H1 (cell line): ENCODE measurements around the gene CD164L2. TPM values are rescaled to one million over a fixed set of nuclear protein-coding genes. Genes with fewer than 3 reads are reported as not detected.

Experiments
- CTCF ChIA-PET: fragments of 300-600 bp; sonication (Branson Sonifier 250); formaldehyde crosslinking; loops from one replicate; lab custom pipeline; 2021; ENCODE audit not compliant: partially characterized antibody; lab: Charles Lee
- POLR2A ChIA-PET: fragments of 300-600 bp; sonication (Branson Sonifier 250); formaldehyde crosslinking; loops from one replicate; lab custom pipeline; 2021; ENCODE audit warnings: inconsistent platforms; ENCODE audit not compliant: partially characterized antibody; lab: Charles Lee
- DNase-seq, 2 experiments: peaks; one replicate each; pipeline versions ENCODE4 v3.0.0 to v3.0.0-alpha.2; 2010 to 2022; ENCODE audit warnings: low spot score in 2 of 2, low read depth in 1 of 2, mixed read lengths in 1 of 2
- FAIRE-seq: peaks from 2 replicates; lab custom pipeline; 2011; peaks lifted over from hg19 to GRCh38; lab: Jason Lieb, UNC
- H2AFZ ChIP-seq: 2 replicates; pipeline ENCODE4 v1.8.1; 2012; ENCODE audit warnings: low read length, inconsistent platforms
- H2AK5ac ChIP-seq: 2 replicates; pipeline ENCODE4 v1.6.1; 2013; ENCODE audit warnings: low read depth, low read length
- H2BK120ac ChIP-seq: replicated peaks from 2 replicates; pipeline ENCODE3; 2013; ENCODE audit warnings: low read depth, low read length, inconsistent platforms
- H2BK12ac ChIP-seq: 2 replicates; pipeline ENCODE4 v1.6.1; 2013; ENCODE audit warnings: low read depth, low read length
- H2BK15ac ChIP-seq: 2 replicates; pipeline ENCODE4 v1.6.1; 2013; ENCODE audit warnings: low read length
- H2BK20ac ChIP-seq: 2 replicates; pipeline ENCODE4 v1.6.1; 2013; ENCODE audit warnings: low read length
- H2BK5ac ChIP-seq: 2 replicates; pipeline ENCODE4 v1.6.1; 2013; ENCODE audit warnings: low read depth, low read length
- H3K14ac ChIP-seq: 2 replicates; pipeline ENCODE4 v1.6.1; 2013; ENCODE audit warnings: inconsistent platforms; ENCODE audit not compliant: insufficient read length
- H3K18ac ChIP-seq: 2 replicates; pipeline ENCODE4 v1.6.1; 2013; ENCODE audit warnings: low read length; ENCODE audit errors: extremely low read depth
- H3K23ac ChIP-seq: 2 replicates; pipeline ENCODE4 v1.6.1; 2013; ENCODE audit warnings: inconsistent platforms; ENCODE audit not compliant: insufficient read length
- H3K23me2 ChIP-seq: 2 replicates; pipeline ENCODE4 v1.6.1; 2013; ENCODE audit warnings: low read depth, low read length
- H3K27ac ChIP-seq: 2 replicates; pipeline ENCODE4 v1.6.1; 2011; ENCODE audit warnings: low read depth, low read length, inconsistent platforms
- H3K27me3 ChIP-seq, 4 experiments: replicated peaks in 1 of 4; 1 replicate in 1 of 4; 2 replicates in 3 of 4; pipeline versions ENCODE4 v1.6.1 to v1.8.1; 2011 to 2013; ENCODE audit warnings: low read length in 3 of 4, mild to moderate bottlenecking in 3 of 4, inconsistent platforms in 2 of 4, mixed read lengths in 2 of 4, moderate library complexity in 1 of 4; ENCODE audit not compliant: control insufficient read depth in 3 of 4, insufficient read depth in 3 of 4; ENCODE audit errors: extremely low read depth in 1 of 4
- H3K36me3 ChIP-seq, 4 experiments: 2 replicates each; pipeline versions ENCODE4 v1.6.1 to v1.8.1; 2011 to 2013; ENCODE audit warnings: mild to moderate bottlenecking in 4 of 4, low read length in 3 of 4, moderate library complexity in 2 of 4, control low read depth in 1 of 4, inconsistent platforms in 1 of 4; ENCODE audit not compliant: insufficient read depth in 4 of 4, control insufficient read depth in 2 of 4
- H3K4ac ChIP-seq: replicated peaks from 2 replicates; pipeline ENCODE3; 2013; ENCODE audit warnings: low read length, low read depth, mixed read lengths, inconsistent platforms; ENCODE audit not compliant: insufficient read length
- H3K4me1 ChIP-seq, 4 experiments: replicated peaks in 1 of 4; 1 replicate in 1 of 4; 2 replicates in 3 of 4; pipeline versions ENCODE4 v1.6.1 to v1.8.1; 2011 to 2013; ENCODE audit warnings: low read length in 3 of 4, inconsistent platforms in 2 of 4, mixed read lengths in 1 of 4; ENCODE audit not compliant: insufficient read depth in 4 of 4, control insufficient read depth in 3 of 4
- H3K4me2 ChIP-seq, 2 experiments: 2 replicates each; pipeline versions ENCODE4 v1.6.1 to v1.8.1; 2011 to 2013; ENCODE audit warnings: low read depth in 2 of 2, low read length in 2 of 2, control low read depth in 1 of 2, inconsistent platforms in 1 of 2, mild to moderate bottlenecking in 1 of 2; ENCODE audit not compliant: insufficient read depth in 1 of 2
- H3K4me3 ChIP-seq, 4 experiments: fragments of 200-600, 300-600 bp in 1 of 4; sonication (generic), shearing (Covaris generic), sonication (Bioruptor Twin) in 1 of 4; 2 replicates each; pipeline versions ENCODE4 v1.5.1 to v1.8.1; 2011 to 2016; ENCODE audit warnings: low read length in 4 of 4, low read depth in 3 of 4, control low read depth in 2 of 4, inconsistent platforms in 2 of 4, mild to moderate bottlenecking in 2 of 4, mixed read lengths in 1 of 4, moderate library complexity in 1 of 4; ENCODE audit not compliant: insufficient read depth in 2 of 4; ENCODE audit errors: extremely low read depth in 1 of 4
- H3K56ac ChIP-seq: replicated peaks from 2 replicates; pipeline ENCODE3; 2013; ENCODE audit warnings: low read depth, mild to moderate bottlenecking, mixed read lengths, low read length, inconsistent platforms; ENCODE audit not compliant: insufficient read length
- H3K79me1 ChIP-seq: 2 replicates; pipeline ENCODE4 v1.6.1; 2013; ENCODE audit warnings: low read depth, low read length, control low read depth
- H3K79me2 ChIP-seq, 2 experiments: 2 replicates each; pipeline versions ENCODE4 v1.6.1 to v1.8.1; 2012 to 2013; ENCODE audit warnings: low read length in 2 of 2, mild to moderate bottlenecking in 2 of 2, inconsistent platforms in 1 of 2; ENCODE audit not compliant: insufficient read depth in 2 of 2, control insufficient read depth in 1 of 2
- H3K9ac ChIP-seq, 4 experiments: replicated peaks in 1 of 4; 1 replicate in 1 of 4; 2 replicates in 3 of 4; pipeline versions ENCODE4 v1.6.1 to v1.8.1; 2011 to 2013; ENCODE audit warnings: low read depth in 3 of 4, low read length in 3 of 4, control low read depth in 2 of 4, mild to moderate bottlenecking in 2 of 4, moderate library complexity in 2 of 4, inconsistent platforms in 1 of 4; ENCODE audit errors: extremely low read depth in 1 of 4
- H3K9me3 ChIP-seq, 2 experiments: 2 replicates each; pipeline versions ENCODE4 v1.6.1 to v1.8.1; 2012 to 2013; ENCODE audit warnings: mild to moderate bottlenecking in 2 of 2, moderate library complexity in 2 of 2, control low read depth in 1 of 2, inconsistent platforms in 1 of 2, low read depth in 1 of 2, low read length in 1 of 2, mixed read lengths in 1 of 2; ENCODE audit not compliant: insufficient read depth in 2 of 2
- H4K20me1 ChIP-seq, 2 experiments: replicated peaks in 1 of 2; 2 replicates each; pipeline versions ENCODE3 to v1.8.1; 2011 to 2013; ENCODE audit warnings: inconsistent platforms in 2 of 2, low read length in 2 of 2, mild to moderate bottlenecking in 1 of 2; ENCODE audit not compliant: insufficient read depth in 2 of 2, control insufficient read depth in 1 of 2
- H4K5ac ChIP-seq: 2 replicates; pipeline ENCODE4 v1.6.1; 2013; ENCODE audit warnings: low read length, low read depth, mixed read lengths, inconsistent platforms; ENCODE audit not compliant: insufficient read length
- H4K8ac ChIP-seq: 2 replicates; pipeline ENCODE4 v1.8.0; 2013; ENCODE audit warnings: mild to moderate bottlenecking, moderate library complexity, low read length, inconsistent platforms; ENCODE audit not compliant: insufficient read depth; ENCODE audit errors: extremely low read depth
- H4K91ac ChIP-seq: replicated peaks from 2 replicates; pipeline ENCODE3; 2013; ENCODE audit warnings: low read length, mixed read lengths, inconsistent platforms; ENCODE audit not compliant: insufficient read length
- SP1 ChIP-seq: IDR thresholded peaks from 2 replicates; pipeline ENCODE4 v1.6.1; 2011; ENCODE audit warnings: low read depth, low read length
- WGBS, 2 experiments: shearing (Covaris generic) in 1 of 2; methylation state at CpG; one replicate each; pipeline versions ENCODE4 v1.1.6 to v1.1.7; 2013 to 2015; ENCODE audit warnings: low lambda C conversion rate in 2 of 2, mixed read lengths in 2 of 2, inconsistent platforms in 1 of 2, low coverage in 1 of 2, missing lambda C conversion rate in 1 of 2; ENCODE audit not compliant: insufficient replicate concordance in 2 of 2, insufficient coverage in 1 of 2, insufficient read length in 1 of 2; ENCODE audit errors: extremely low coverage in 1 of 2, missing lambda C conversion rate in 1 of 2; 5-methylcytosine and 5-hydroxymethylcytosine counted together
- polyA plus RNA-seq, 7 experiments: library from polyadenylated mRNA; depleted of rRNA in 3 of 7; stranded (reverse) in 5 of 7; unstranded in 2 of 7; fragments of >200 nt in 5 of 7; fragments of 200-250 nt in 2 of 7; gene quantifications; 1 replicate in 5 of 7; 2 replicates in 1 of 7; 4 replicates in 1 of 7; pipeline versions ENCODE4 v1.2.1 to v1.2.3, GENCODE V29; 2011 to 2013; ENCODE audit warnings: missing spikeins in 2 of 7, mixed read lengths in 2 of 7
- total RNA-seq: library from RNA; stranded (reverse); fragmentation: NEBNext Ultra II Directional; extraction: Animal tissue kit (Norgen Biotek cat#: 25700); gene quantifications from 2 replicates; pipeline ENCODE4 v1.2.1, GENCODE V29; 2021

CD164L2 gene
- total and polyA plus RNA-seq, 2 of the 8 experiments (the other 6 are each of a cell fraction or from before 2014, with no cell fraction given): 3.3 TPM

DNA sequence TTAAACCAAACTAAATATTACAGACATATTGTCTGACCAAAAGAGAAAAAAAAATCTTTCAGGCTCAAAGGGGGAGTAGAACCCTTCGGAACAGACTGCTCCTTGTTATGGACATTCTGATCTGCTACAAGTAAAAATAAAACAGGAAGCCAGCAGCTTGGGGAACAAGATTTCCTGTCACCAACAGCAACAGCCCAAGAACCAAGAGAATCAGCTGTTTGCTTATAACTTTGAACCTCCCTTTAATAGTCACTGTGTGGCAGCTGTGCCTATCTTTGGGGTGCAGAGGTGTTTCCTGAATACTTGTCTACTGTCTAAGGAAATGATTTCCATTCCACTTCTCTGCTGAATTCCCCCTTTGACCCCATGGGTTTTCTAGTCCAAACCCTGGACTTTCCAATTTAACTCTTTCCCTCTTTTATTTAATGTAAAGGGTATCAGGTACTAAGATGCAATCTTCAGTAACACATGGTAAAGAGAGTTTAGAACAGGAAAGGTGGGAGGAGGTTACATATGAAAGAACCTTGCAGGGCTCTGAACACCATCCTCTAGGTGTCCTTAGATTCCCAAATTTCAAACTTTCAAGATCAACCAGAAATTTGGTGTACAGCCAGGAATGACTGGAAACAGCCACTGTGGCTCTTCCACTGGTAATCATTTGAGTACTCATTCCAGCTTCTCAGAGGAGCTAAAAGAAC, 47.9 kb upstream of the CD164L2 start:
- no peak for TF ChIP-seq SP1
- Histone ChIP-seq H3K18ac (no peak overlapping the region), H2AFZ (no peak overlapping the region), H3K23ac (no peak overlapping the region), H4K5ac (no peak overlapping the region), H3K27ac (peak overlapping the region; percentile 25; the same call in 1 of the 2 replicates), H3K4me2 (no peak overlapping the region), H2BK20ac (peak overlapping the region; percentile 56; the same call in 1 of the 2 replicates), H4K8ac (no peak overlapping the region), H2BK5ac (peak overlapping the region; percentile 82; the same call in 1 of the 2 replicates), H3K14ac (no peak overlapping the region), H3K9ac (no peak overlapping the region), H3K79me1 (peaks cover 9% of the 10 kb centered on the region; the same call in 1 of the 2 replicates), H4K91ac (no peak overlapping the region), H3K4me3 (no peak overlapping the region), H3K23me2 (no peaks in the 10 kb centered on the region), H3K4ac (no peak overlapping the region), H3K36me3 (peaks cover 0 to 10% (median 3%) of the 10 kb centered on the region in 4 experiments; a peak in 2 of 8 replicates), H2BK12ac (no peak overlapping the region; the same call in 1 of the 2 replicates), H3K27me3 (no peaks in the 10 kb centered on the region), H3K79me2 (peaks cover 0 to 50% of the 10 kb centered on the region in 2 experiments; a peak in 2 of 4 replicates), H3K9me3 (no peaks in the 10 kb centered on the region), H4K20me1 (peaks cover 0 to 2% of the 10 kb centered on the region in 2 experiments), H3K56ac (no peak overlapping the region), H2BK15ac (no peak overlapping the region), H2AK5ac (no peak overlapping the region), H2BK120ac (peak overlapping the region; percentile 57), H3K4me1 (peaks cover 14 to 29% (median 22%) of the 10 kb centered on the region in 4 experiments)
- CTCF ChIA-PET: interaction anchor here (1.1 to 37.8 kb wide), 8 partner anchors 9 to 176 kb away, joined by 3 to 863 read pairs (median 10); partner anchors contain the start of gene WASF2
- WGBS, 2 experiments: 69% methylated on average over 1 of the region's 1 CpG; no CpG with 5 or more reads in 1 of the 2 experiments
- POLR2A ChIA-PET: interaction anchor here (0.7 to 3.7 kb wide), 7 partner anchors 8 to 958 kb away, joined by 3 to 23 read pairs (median 4); partner anchors contain the start of gene WASF2
- no peak for DNase-seq
- no peak for FAIRE-seq
